H9 (cell line): ENCODE results near the gene IL18BP. TPM values are rescaled to one million over a fixed set of nuclear protein-coding genes. Genes with fewer than 3 reads are reported as not detected.

Experiments used
- DNase-seq: peaks from one replicate; pipeline ENCODE4 v3.0.0-alpha.2; 2017
- H2AFZ ChIP-seq: one replicate; pipeline ENCODE4 v1.6.1; 2013; ENCODE audit warnings: mild to moderate bottlenecking, low read length, control low read depth, moderate library complexity
- H2AK5ac ChIP-seq: 2 replicates; pipeline ENCODE4 v1.6.1; 2013; ENCODE audit warnings: low read length, control low read depth, mixed read lengths; ENCODE audit not compliant: insufficient read length
- H2BK120ac ChIP-seq: one replicate; pipeline ENCODE4 v1.6.1; 2013; ENCODE audit warnings: low read depth, mild to moderate bottlenecking, low read length, control low read depth, inconsistent platforms; ENCODE audit not compliant: poor library complexity, severe bottlenecking
- H2BK12ac ChIP-seq: 2 replicates; pipeline ENCODE4 v1.6.1; 2013; ENCODE audit warnings: low read length, control low read depth, mixed read lengths, low read depth; ENCODE audit not compliant: insufficient read length
- H2BK15ac ChIP-seq: 2 replicates; pipeline ENCODE4 v1.6.1; 2013; ENCODE audit warnings: low read depth, low read length, control low read depth
- H2BK20ac ChIP-seq: one replicate; pipeline ENCODE4 v1.6.1; 2013; ENCODE audit warnings: low read depth, mild to moderate bottlenecking, low read length, control low read depth, inconsistent platforms; ENCODE audit not compliant: poor library complexity, severe bottlenecking
- H2BK5ac ChIP-seq: 2 replicates; pipeline ENCODE4 v1.6.1; 2013; ENCODE audit warnings: low read length, control low read depth, mixed read lengths; ENCODE audit not compliant: insufficient read length
- H3K14ac ChIP-seq: 2 replicates; pipeline ENCODE4 v1.6.1; 2013; ENCODE audit warnings: low read length, control low read depth; ENCODE audit not compliant: insufficient read depth
- H3K18ac ChIP-seq: 2 replicates; pipeline ENCODE4 v1.6.1; 2013; ENCODE audit warnings: low read depth, mild to moderate bottlenecking, mixed read lengths, low read length, control low read depth; ENCODE audit not compliant: insufficient read length
- H3K23ac ChIP-seq: 2 replicates; pipeline ENCODE4 v1.6.1; 2013; ENCODE audit warnings: low read length, control low read depth, mixed read lengths, low read depth; ENCODE audit not compliant: insufficient read length
- H3K23me2 ChIP-seq: 2 replicates; pipeline ENCODE4 v1.6.1; 2013; ENCODE audit warnings: low read depth, mild to moderate bottlenecking, mixed read lengths, low read length, control low read depth; ENCODE audit not compliant: insufficient read length, poor library complexity, severe bottlenecking
- H3K27ac ChIP-seq: 2 replicates; pipeline ENCODE4 v1.5.1; 2013; ENCODE audit warnings: low read length, control low read depth, mixed read lengths, low read depth; ENCODE audit not compliant: insufficient read length
- H3K27me3 ChIP-seq: 2 replicates; pipeline ENCODE4 v1.6.1; 2013; ENCODE audit warnings: low read length, control low read depth, inconsistent platforms; ENCODE audit not compliant: insufficient read depth
- H3K4ac ChIP-seq: 2 replicates; pipeline ENCODE4 v1.6.1; 2013; ENCODE audit warnings: low read depth, mild to moderate bottlenecking, control low read depth, inconsistent platforms, low read length, moderate library complexity
- H3K4me1 ChIP-seq: 2 replicates; pipeline ENCODE4 v1.6.1; 2013; ENCODE audit warnings: low read length, control low read depth, inconsistent platforms; ENCODE audit not compliant: insufficient read depth
- H3K4me2 ChIP-seq: 2 replicates; pipeline ENCODE4 v1.6.1; 2013; ENCODE audit warnings: low read length, control low read depth, mixed read lengths; ENCODE audit not compliant: insufficient read length, insufficient read depth
- H3K56ac ChIP-seq: 2 replicates; pipeline ENCODE4 v1.6.1; 2013; ENCODE audit warnings: low read depth, mild to moderate bottlenecking, mixed read lengths, low read length, control low read depth; ENCODE audit not compliant: insufficient read length
- H3K79me1 ChIP-seq: 2 replicates; pipeline ENCODE4 v1.6.1; 2013; ENCODE audit warnings: low read depth, mild to moderate bottlenecking, moderate library complexity, low read length, control low read depth, inconsistent platforms; ENCODE audit not compliant: insufficient read depth, poor library complexity, severe bottlenecking
- H3K79me2 ChIP-seq: 2 replicates; pipeline ENCODE4 v1.6.1; 2013; ENCODE audit warnings: low read length, control low read depth, inconsistent platforms; ENCODE audit not compliant: insufficient read depth
- H3K9ac ChIP-seq: 2 replicates; pipeline ENCODE4 v1.6.1; 2013; ENCODE audit warnings: low read length, control low read depth, mixed read lengths; ENCODE audit not compliant: insufficient read length; ENCODE audit errors: extremely low read depth
- H3K9me3 ChIP-seq: one replicate; pipeline ENCODE4 v1.6.1; 2013; ENCODE audit warnings: low read depth, low read length, inconsistent platforms; ENCODE audit not compliant: control insufficient read depth
- H3T11ph ChIP-seq: one replicate; pipeline ENCODE4 v1.6.1; 2013; ENCODE audit warnings: mild to moderate bottlenecking, low read length, control low read depth, inconsistent platforms
- H4K20me1 ChIP-seq: one replicate; pipeline ENCODE4 v1.6.1; 2013; ENCODE audit not compliant: control insufficient read depth, insufficient read length, insufficient read depth
- H4K5ac ChIP-seq: 2 replicates; pipeline ENCODE4 v1.6.1; 2013; ENCODE audit warnings: low read depth, mild to moderate bottlenecking, mixed read lengths, low read length, control low read depth; ENCODE audit not compliant: insufficient read length
- H4K8ac ChIP-seq: replicated peaks from 2 replicates; pipeline ENCODE4 v1.6.1; 2013; ENCODE audit warnings: low read length, control low read depth, mixed read lengths, low read depth; ENCODE audit not compliant: insufficient read length
- H4K91ac ChIP-seq: 2 replicates; pipeline ENCODE4 v1.6.1; 2013; ENCODE audit warnings: low read depth, mild to moderate bottlenecking, moderate library complexity, mixed read lengths, low read length, control low read depth; ENCODE audit not compliant: insufficient read length
- H3K27ac Mint-ChIP-seq, 3 experiments: 2 replicates in 2 of 3; 3 replicates in 1 of 3; pipeline ENCODE4 v1.8.0; 2020 to 2021; ENCODE audit warnings: mixed read lengths in 3 of 3, mild to moderate bottlenecking in 1 of 3, moderate library complexity in 1 of 3
- H3K27me3 Mint-ChIP-seq: 2 replicates; pipeline ENCODE4 v1.8.0; 2021; ENCODE audit warnings: low read depth, mild to moderate bottlenecking, moderate library complexity, mixed read lengths
- H3K36me3 Mint-ChIP-seq, 3 experiments: 2 replicates in 2 of 3; 3 replicates in 1 of 3; pipeline ENCODE4 v1.8.0; 2020 to 2021; ENCODE audit warnings: low read depth in 3 of 3, mixed read lengths in 3 of 3; ENCODE audit not compliant: insufficient read depth in 1 of 3
- H3K4me1 Mint-ChIP-seq, 2 experiments: 2 replicates each; pipeline ENCODE4 v1.8.0; 2020; ENCODE audit warnings: mixed read lengths in 2 of 2
- H3K4me3 Mint-ChIP-seq, 2 experiments: 2 replicates in 1 of 2; 3 replicates in 1 of 2; pipeline ENCODE4 v1.8.0; 2020 to 2021; ENCODE audit warnings: mild to moderate bottlenecking in 2 of 2, mixed read lengths in 2 of 2, moderate library complexity in 1 of 2
- H3K9me3 Mint-ChIP-seq, 2 experiments: 2 replicates in 1 of 2; 3 replicates in 1 of 2; pipeline ENCODE4 v1.8.0; 2020; ENCODE audit warnings: mild to moderate bottlenecking in 2 of 2, mixed read lengths in 2 of 2, moderate library complexity in 1 of 2
- CTCF ChIP-seq: fragments of 200-600 bp; sonication (generic); conservative IDR thresholded peaks from 3 replicates; pipeline ENCODE4 v1.8.0; 2021; ENCODE audit warnings: antibody characterized with exemption, mild to moderate bottlenecking
- WGBS: extraction: QIAGEN DNeasy Blood & Tissue Kit; methylation state at CpG from one replicate; pipeline ENCODE4 v1.1.7; 2013; ENCODE audit warnings: missing lambda C conversion rate, low lambda C conversion rate, mixed read lengths; ENCODE audit not compliant: insufficient read length; ENCODE audit errors: extremely low coverage; 5-methylcytosine and 5-hydroxymethylcytosine counted together
- total RNA-seq: library from RNA; stranded (reverse); gene quantifications from 2 replicates; pipeline ENCODE4 v1.2.1, GENCODE V29; 2021

Gene IL18BP
- total RNA-seq, 1 experiment from 2014 or later = 10.2 TPM

GRCh38 chr11:71997594-71997993 lies 1.1 kb upstream of the IL18BP start:
- no peak overlapping the region for H2BK120ac ChIP-seq
- no peak overlapping the region for H3K4me2 ChIP-seq
- no peak overlapping the region for H4K91ac ChIP-seq
- H4K5ac ChIP-seq = no peak overlapping the region
- no peak overlapping the region for H2BK5ac ChIP-seq
- Mint-ChIP-seq H3K9me3 (no peaks in the 10 kb centered on the region), H3K27ac (no peak overlapping the region), H3K36me3 (peaks cover 9 to 34% (median 12%) of the 10 kb centered on the region in 3 experiments; a peak in 6 of 7 replicates), H3K4me3 (no peak overlapping the region), H3K27me3 (peaks cover 3% of the 10 kb centered on the region; the same call in 1 of the 2 replicates), H3K4me1 (peaks cover 0 to 7% of the 10 kb centered on the region in 2 experiments; a peak in 1 of 4 replicates)
- no peaks in the 10 kb centered on the region for H3K4me1 ChIP-seq
- no peak overlapping the region for H3T11ph ChIP-seq
- H3K79me1 ChIP-seq = no peaks in the 10 kb centered on the region
- H2BK15ac ChIP-seq = no peak overlapping the region
- H3K4ac ChIP-seq = no peak overlapping the region
- no peak overlapping the region for H3K56ac ChIP-seq
- no peak for TF ChIP-seq CTCF
- H2AFZ ChIP-seq = no peak overlapping the region
- H3K27ac ChIP-seq = no peak overlapping the region
- no peak overlapping the region for H3K23ac ChIP-seq
- peaks cover 2% of the 10 kb centered on the region for H4K20me1 ChIP-seq
- no peak overlapping the region for H2BK20ac ChIP-seq
- no peak overlapping the region for H3K14ac ChIP-seq
- no peak overlapping the region for H3K9ac ChIP-seq
- no peak overlapping the region for H4K8ac ChIP-seq
- H3K27me3 ChIP-seq = no peaks in the 10 kb centered on the region
- H3K9me3 ChIP-seq = no peaks in the 10 kb centered on the region
- H3K18ac ChIP-seq = no peak overlapping the region
- no peak for DNase-seq
- no CpG with 5 or more reads among the region's 3 CpGs for WGBS
- no peak overlapping the region for H2AK5ac ChIP-seq
- H3K79me2 ChIP-seq = no peaks in the 10 kb centered on the region
- H3K23me2 ChIP-seq = no peaks in the 10 kb centered on the region
- no peak overlapping the region for H2BK12ac ChIP-seq
